Kidney (tissue), 14 donors: ENCODE measurements around the gene MDFIC2. TPM values are rescaled to one million over a fixed set of nuclear protein-coding genes. Genes with fewer than 3 reads are reported as not detected.

Experiments
- DNase-seq, 5 donors: peaks; one replicate each; pipeline ENCODE4 v3.0.0-alpha.2; 2013 to 2020
- FAIRE-seq: peaks from 2 replicates; lab custom pipeline; 2012; peaks lifted over from hg19 to GRCh38; lab: Jason Lieb, UNC
- H3K27ac ChIP-seq, 2 donors: one replicate each; pipeline ENCODE4 v1.7.0; 2013; ENCODE audit warnings: low read depth in 2 of 2, low read length in 2 of 2, inconsistent platforms in 1 of 2
- H3K27me3 ChIP-seq: one replicate; pipeline ENCODE4 v1.7.1; 2013; ENCODE audit warnings: low read length, inconsistent platforms; ENCODE audit not compliant: control insufficient read depth, insufficient read depth
- H3K36me3 ChIP-seq, 3 donors: one replicate each; pipeline versions ENCODE4 v1.7.0 to v1.7.1; 2013; ENCODE audit warnings: low read length in 3 of 3, control low read depth in 1 of 3, inconsistent platforms in 1 of 3; ENCODE audit not compliant: insufficient read depth in 3 of 3, control insufficient read depth in 2 of 3
- H3K4me1 ChIP-seq, 3 donors: one replicate each; pipeline versions ENCODE4 v1.7.0 to v1.7.1; 2013; ENCODE audit warnings: low read length in 3 of 3, inconsistent platforms in 1 of 3, low read depth in 1 of 3; ENCODE audit not compliant: control insufficient read depth in 2 of 3, insufficient read depth in 2 of 3
- H3K4me3 ChIP-seq, 3 donors: one replicate each; pipeline versions ENCODE4 v1.7.0 to v1.8.1; 2013; ENCODE audit warnings: low read length in 3 of 3, control low read depth in 1 of 3, inconsistent platforms in 1 of 3
- H3K9ac ChIP-seq, 3 donors: one replicate each; pipeline versions ENCODE4 v1.7.0 to v1.7.1; 2013; ENCODE audit warnings: low read length in 3 of 3, control low read depth in 1 of 3, inconsistent platforms in 1 of 3
- H3K9me3 ChIP-seq, 3 donors: one replicate each; pipeline versions ENCODE4 v1.7.0 to v1.7.1; 2013; ENCODE audit warnings: low read length in 3 of 3, control low read depth in 1 of 3, inconsistent platforms in 1 of 3; ENCODE audit not compliant: control insufficient read depth in 2 of 3, insufficient read depth in 1 of 3
- intact Hi-C: fragments of 100-400 bp; cut with DNase I; formaldehyde crosslinking; loops from one replicate; pipeline ENCODE4 v1.11.1; 2022
- polyA plus RNA-seq: library from polyadenylated mRNA; stranded (reverse); fragments of 350-450 nt; fragmentation: Illumina TruSeq; extraction: RNeasy Lipid Tissue Mini Kit (QIAGEN cat#74804); gene quantifications from one replicate; pipeline ENCODE4 v1.2.3, GENCODE V29; 2014; ENCODE audit warnings: low read depth, low replicate concordance; ENCODE audit not compliant: insufficient read depth
- total RNA-seq: library from RNA; stranded (reverse); fragmentation: NEBNext Ultra II Directional; extraction: Animal tissue kit (Norgen Biotek cat#: 25700); gene quantifications from one replicate; pipeline ENCODE4 v1.2.1, GENCODE V29; 2021
- TF ChIP-seq, protein P1 (sequence below): IDR thresholded peaks from 3 replicates; pipeline ENCODE4 v1.5.1; 2012; ENCODE audit warnings: mild to moderate bottlenecking, moderate library complexity, borderline replicate concordance; ENCODE audit not compliant: insufficient read depth; ENCODE audit errors: extremely low read depth
- donor health status: control.
- donor health status: control.
- donor health status: control.
- donor health status: control.
- donor health status: control.
- donor health status: DM: yes; HTN: yes; CAD: no.
- donor health status: Normal renal cell carcinoma (clear cell type).

The MDFIC2 gene
- total and polyA plus RNA-seq, 2 donors from 2014 or later = not detected

DNA sequence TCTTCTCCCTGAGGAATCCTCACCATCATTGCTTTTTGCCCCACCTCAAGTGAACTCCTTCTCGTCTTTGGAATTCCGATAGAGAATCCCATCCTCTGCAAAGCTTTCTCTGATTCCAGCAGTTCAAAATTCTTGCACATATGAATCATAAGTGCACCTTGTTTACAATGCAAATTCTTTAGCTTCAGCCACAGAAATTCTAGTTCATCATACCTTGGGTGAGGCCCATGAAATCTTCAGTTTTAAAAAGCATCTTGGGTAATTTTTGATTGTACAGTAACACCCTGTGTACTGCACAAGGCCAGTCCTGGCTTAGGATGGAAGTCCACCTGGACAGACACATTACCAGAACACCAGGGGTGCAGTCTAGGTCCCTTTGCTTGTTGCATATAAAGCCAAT lies 30.8 kb downstream of the MDFIC2 start:
- H3K4me1 ChIP-seq = no peaks in the 10 kb centered on the region
- no peak overlapping the region for H3K4me3 ChIP-seq
- no peak overlapping the region for H3K9ac ChIP-seq
- no peaks in the 10 kb centered on the region for H3K27me3 ChIP-seq
- TF ChIP-seq, protein P1, sequence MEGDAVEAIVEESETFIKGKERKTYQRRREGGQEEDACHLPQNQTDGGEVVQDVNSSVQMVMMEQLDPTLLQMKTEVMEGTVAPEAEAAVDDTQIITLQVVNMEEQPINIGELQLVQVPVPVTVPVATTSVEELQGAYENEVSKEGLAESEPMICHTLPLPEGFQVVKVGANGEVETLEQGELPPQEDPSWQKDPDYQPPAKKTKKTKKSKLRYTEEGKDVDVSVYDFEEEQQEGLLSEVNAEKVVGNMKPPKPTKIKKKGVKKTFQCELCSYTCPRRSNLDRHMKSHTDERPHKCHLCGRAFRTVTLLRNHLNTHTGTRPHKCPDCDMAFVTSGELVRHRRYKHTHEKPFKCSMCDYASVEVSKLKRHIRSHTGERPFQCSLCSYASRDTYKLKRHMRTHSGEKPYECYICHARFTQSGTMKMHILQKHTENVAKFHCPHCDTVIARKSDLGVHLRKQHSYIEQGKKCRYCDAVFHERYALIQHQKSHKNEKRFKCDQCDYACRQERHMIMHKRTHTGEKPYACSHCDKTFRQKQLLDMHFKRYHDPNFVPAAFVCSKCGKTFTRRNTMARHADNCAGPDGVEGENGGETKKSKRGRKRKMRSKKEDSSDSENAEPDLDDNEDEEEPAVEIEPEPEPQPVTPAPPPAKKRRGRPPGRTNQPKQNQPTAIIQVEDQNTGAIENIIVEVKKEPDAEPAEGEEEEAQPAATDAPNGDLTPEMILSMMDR = no peak
- H3K36me3 ChIP-seq = no peaks in the 10 kb centered on the region
- H3K27ac ChIP-seq = no peak overlapping the region
- DNase-seq (no peak), FAIRE-seq (no peak)
- intact Hi-C loops = no loop called here
- H3K9me3 ChIP-seq = peaks cover 0 to 5% (median 0%) of the 10 kb centered on the region in 3 donors

DNA sequence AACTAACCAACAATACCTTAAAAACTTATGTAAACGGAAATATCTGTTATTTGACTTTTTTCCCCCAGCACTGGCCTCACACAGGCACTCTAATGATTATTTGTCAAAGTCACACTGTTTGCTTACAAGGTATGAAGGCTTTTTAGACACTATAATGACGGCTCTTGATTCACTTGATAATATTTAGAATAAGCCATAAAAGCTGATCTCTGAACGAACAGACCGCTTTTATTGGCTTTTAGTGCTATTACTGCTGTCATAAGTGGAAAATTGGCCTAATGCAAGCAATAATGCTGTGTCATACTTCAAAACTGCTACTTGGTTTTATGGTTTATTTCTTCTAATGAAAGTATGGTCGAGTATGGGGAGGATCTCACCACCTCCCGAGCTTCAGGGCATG lies 35.1 kb downstream of the MDFIC2 start:
- Histone ChIP-seq H3K27me3 (no peaks in the 10 kb centered on the region), H3K27ac (no peak overlapping the region), H3K9me3 (peaks cover 0 to 3% (median 0%) of the 10 kb centered on the region in 3 donors), H3K4me3 (no peak overlapping the region), H3K36me3 (no peaks in the 10 kb centered on the region), H3K4me1 (no peaks in the 10 kb centered on the region), H3K9ac (no peak overlapping the region)
- TF ChIP-seq, protein P1 = no peak
- FAIRE-seq (no peak), DNase-seq (no peak)
- intact Hi-C loops = no loop called here

DNA sequence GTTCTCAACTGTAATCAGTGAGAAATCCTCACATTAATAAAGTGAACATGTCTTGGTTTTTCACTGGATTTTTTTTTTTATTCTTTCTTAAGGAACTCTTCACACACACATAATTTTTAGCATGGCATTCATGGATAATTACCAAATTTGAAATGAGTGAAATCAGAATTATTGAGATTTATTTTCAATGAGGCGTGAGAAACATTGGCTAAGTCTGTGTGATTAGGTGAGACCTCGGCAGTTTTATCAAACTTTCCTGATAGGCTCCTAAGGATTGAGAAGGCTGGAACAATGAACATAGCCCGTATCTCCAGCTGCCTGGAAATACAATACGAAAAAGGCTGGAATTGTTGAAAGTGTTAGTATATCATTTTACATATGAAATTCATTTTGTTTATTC lies 35.5 kb downstream of the MDFIC2 start:
- Histone ChIP-seq H3K4me3 (no peak overlapping the region), H3K27ac (no peak overlapping the region), H3K36me3 (no peaks in the 10 kb centered on the region), H3K4me1 (no peaks in the 10 kb centered on the region), H3K27me3 (no peaks in the 10 kb centered on the region), H3K9me3 (no peaks in the 10 kb centered on the region), H3K9ac (no peak overlapping the region)
- FAIRE-seq = no peak
- intact Hi-C loops = no loop called here
- TF ChIP-seq, protein P1 = no peak
- no peak for DNase-seq

DNA sequence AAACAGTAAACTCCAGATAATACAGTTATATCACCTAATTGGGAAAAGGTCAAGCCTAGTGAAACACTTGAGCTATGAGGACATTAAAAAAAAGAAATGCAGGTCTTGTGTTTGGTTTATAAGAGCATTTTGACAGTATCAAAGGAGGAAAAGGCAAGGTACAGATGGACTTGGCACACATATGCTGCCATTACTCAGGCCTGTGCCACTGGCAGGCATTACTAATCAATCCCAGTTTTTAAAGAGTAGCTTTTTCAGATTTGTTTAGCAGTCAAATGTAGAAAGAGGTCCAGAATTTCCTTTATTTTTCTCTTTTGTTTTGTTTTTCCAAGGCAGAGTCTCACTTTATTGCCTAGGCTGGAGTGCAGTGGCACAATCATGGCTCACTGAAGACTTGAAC lies 38.9 kb downstream of the MDFIC2 start:
- TF ChIP-seq, protein P1 = no peak
- no peak overlapping the region for H3K4me3 ChIP-seq
- H3K9ac ChIP-seq = no peak overlapping the region
- H3K27ac ChIP-seq = no peak overlapping the region
- H3K9me3 ChIP-seq = no peaks in the 10 kb centered on the region
- no peaks in the 10 kb centered on the region for H3K36me3 ChIP-seq
- DNase-seq (no peak), FAIRE-seq (no peak)
- H3K4me1 ChIP-seq = no peaks in the 10 kb centered on the region
- intact Hi-C loops = no loop called here
- no peaks in the 10 kb centered on the region for H3K27me3 ChIP-seq
